Endothelial cell of umbilical vein (primary cell): Measurements from ENCODE around the gene ABCC4. TPM values are rescaled to one million over a fixed set of nuclear protein-coding genes. Genes with fewer than 3 reads are reported as not detected.

Source experiments
- BruUV-seq: library from RNA; stranded (reverse); fragments of 400-500 nt; replicated peaks from 2 replicates; lab custom pipeline; 2021; lab: Mats Ljungman, UMichigan
- CTCF ChIA-PET: fragments of 300-600, 350-600 bp; sonication (Branson Sonifier 250); formaldehyde crosslinking; loops from one replicate; lab custom pipeline; 2021; ENCODE audit warnings: antibody characterized with exemption, inconsistent platforms; lab: Charles Lee
- POLR2A ChIA-PET: fragments of 300-600, 350-600 bp; sonication (Branson Sonifier 250); formaldehyde crosslinking; loops from one replicate; lab custom pipeline; 2021; ENCODE audit warnings: antibody characterized with exemption, inconsistent platforms; lab: Charles Lee
- DNase-seq: peaks from one replicate; pipeline ENCODE4 v3.0.0-alpha.2; 2011; ENCODE audit warnings: low read depth, low spot score
- FAIRE-seq: peaks from 2 replicates; lab custom pipeline; 2011; peaks lifted over from hg19 to GRCh38; lab: Jason Lieb, UNC
- H2AFZ ChIP-seq: 2 replicates; pipeline ENCODE4 v1.6.0; 2012; ENCODE audit warnings: low read depth, low read length, control low read depth, inconsistent platforms
- H3K27ac ChIP-seq: 2 replicates; pipeline ENCODE4 v1.5.1; 2011; ENCODE audit warnings: low read depth, mild to moderate bottlenecking, control low read depth, low read length, moderate library complexity; ENCODE audit not compliant: insufficient read depth
- H3K27me3 ChIP-seq, 2 experiments: 2 replicates each; pipeline versions ENCODE4 v1.6.0 to v1.6.1; 2011; ENCODE audit warnings: low read length in 2 of 2, mixed read lengths in 1 of 2; ENCODE audit not compliant: control insufficient read depth in 2 of 2, insufficient read depth in 2 of 2
- H3K36me3 ChIP-seq, 2 experiments: 2 replicates in 1 of 2; 3 replicates in 1 of 2; pipeline ENCODE4 v1.5.1; 2011; ENCODE audit warnings: low read length in 2 of 2, mild to moderate bottlenecking in 1 of 2, moderate library complexity in 1 of 2; ENCODE audit not compliant: control insufficient read depth in 2 of 2, insufficient read depth in 2 of 2; ENCODE audit errors: extremely low read depth in 1 of 2
- H3K4me1 ChIP-seq: 3 replicates; pipeline ENCODE4 v1.5.1; 2011; ENCODE audit warnings: mild to moderate bottlenecking, low read length; ENCODE audit not compliant: control insufficient read depth, insufficient read depth; ENCODE audit errors: extremely low read depth
- H3K4me2 ChIP-seq: 2 replicates; pipeline ENCODE4 v1.6.1; 2011; ENCODE audit warnings: low read length, control low read depth, mixed read lengths; ENCODE audit not compliant: insufficient read depth
- H3K4me3 ChIP-seq, 3 experiments: fragments of 200-600 bp in 1 of 3; sonication (generic), shearing (Covaris generic) in 1 of 3; replicated peaks in 1 of 3; 2 replicates each; pipeline ENCODE4 v1.5.1; 2011 to 2016; ENCODE audit warnings: control low read depth in 3 of 3, low read length in 3 of 3, mild to moderate bottlenecking in 2 of 3, inconsistent platforms in 1 of 3, low read depth in 1 of 3, moderate library complexity in 1 of 3; ENCODE audit not compliant: insufficient read depth in 1 of 3
- H3K79me2 ChIP-seq: 2 replicates; pipeline ENCODE4 v1.6.0; 2012; ENCODE audit warnings: low read length, inconsistent platforms; ENCODE audit not compliant: control insufficient read depth, insufficient read depth
- H3K9ac ChIP-seq: replicated peaks from 2 replicates; pipeline ENCODE3; 2011; ENCODE audit warnings: low read length, control low read depth; ENCODE audit not compliant: insufficient read depth; ENCODE audit errors: extremely low read depth
- H3K9me1 ChIP-seq: replicated peaks from 3 replicates; pipeline ENCODE4 v1.6.0; 2011; ENCODE audit warnings: mild to moderate bottlenecking, low read length; ENCODE audit not compliant: control insufficient read depth, insufficient read depth; ENCODE audit errors: extremely low read depth
- H3K9me3 ChIP-seq: replicated peaks from 2 replicates; pipeline ENCODE4 v1.5.1; 2012; ENCODE audit warnings: low read length, inconsistent platforms; ENCODE audit not compliant: control insufficient read depth, insufficient read depth
- H4K20me1 ChIP-seq: replicated peaks from 2 replicates; pipeline ENCODE3; 2011; ENCODE audit warnings: mild to moderate bottlenecking, low read length; ENCODE audit not compliant: control insufficient read depth, insufficient read depth; ENCODE audit errors: extremely low read depth
- GATA2 ChIP-seq: IDR thresholded peaks from 2 replicates; pipeline ENCODE4 v1.7.0; 2011; ENCODE audit warnings: low read depth, mild to moderate bottlenecking, moderate library complexity, mixed read lengths, low read length; ENCODE audit not compliant: insufficient read length, insufficient read depth
- JUN ChIP-seq: IDR thresholded peaks from 2 replicates; pipeline ENCODE4 v1.6.1; 2011; ENCODE audit warnings: borderline replicate concordance, low read depth; ENCODE audit not compliant: insufficient read length, insufficient read depth
- MYC ChIP-seq: IDR thresholded peaks from one replicate; pipeline ENCODE4 v1.6.1; 2011; ENCODE audit warnings: mild to moderate bottlenecking, low read depth, low read length
- POLR2A ChIP-seq: IDR thresholded peaks from 2 replicates; pipeline ENCODE4 v1.6.1; 2012; ENCODE audit warnings: low read depth, mild to moderate bottlenecking, control low read depth, low read length
- dilution Hi-C: fragments of 300-500 bp; cut with MboI; formaldehyde crosslinking; loops from one replicate; pipeline ENCODE4 v1.15.0; 2019; ENCODE audit warnings: low sequenced_read_pairs; ENCODE audit not compliant: extremely low pct_ligation_motif_present
- intact Hi-C: fragments of 100-400 bp; cut with micrococcal nuclease; formaldehyde crosslinking; loops from one replicate; pipeline ENCODE4 v1.10.0; 2022
- polyA plus RNA-seq, 4 experiments: library from polyadenylated mRNA; depleted of rRNA in 3 of 4; stranded (reverse) in 3 of 4; unstranded in 1 of 4; fragments of >200 nt; gene quantifications; 2 replicates each; pipeline versions ENCODE4 v1.2.1 to v1.2.3, GENCODE V29; 2011 to 2012; ENCODE audit warnings: missing spikeins in 1 of 4
- total RNA-seq: library from RNA; stranded (reverse); gene quantifications from 2 replicates; pipeline ENCODE4 v1.2.3, GENCODE V29; 2021
- TF ChIP-seq, protein P1 (sequence below), 2 donors: IDR thresholded peaks; 1 replicate in 1 of 2; 2 replicates in 1 of 2; pipeline ENCODE4 v1.5.1; 2011; ENCODE audit warnings: low read length in 2 of 2, mild to moderate bottlenecking in 2 of 2, moderate library complexity in 2 of 2, control low read depth in 1 of 2, inconsistent platforms in 1 of 2, low read depth in 1 of 2; ENCODE audit not compliant: insufficient read depth in 1 of 2; ENCODE audit errors: extremely low read depth in 1 of 2

Gene ABCC4
- total and polyA plus RNA-seq, 2 donors (not counting 3 experiments of a cell fraction or from before 2014, with no cell fraction given): 9.2 to 15.9 TPM

DNA sequence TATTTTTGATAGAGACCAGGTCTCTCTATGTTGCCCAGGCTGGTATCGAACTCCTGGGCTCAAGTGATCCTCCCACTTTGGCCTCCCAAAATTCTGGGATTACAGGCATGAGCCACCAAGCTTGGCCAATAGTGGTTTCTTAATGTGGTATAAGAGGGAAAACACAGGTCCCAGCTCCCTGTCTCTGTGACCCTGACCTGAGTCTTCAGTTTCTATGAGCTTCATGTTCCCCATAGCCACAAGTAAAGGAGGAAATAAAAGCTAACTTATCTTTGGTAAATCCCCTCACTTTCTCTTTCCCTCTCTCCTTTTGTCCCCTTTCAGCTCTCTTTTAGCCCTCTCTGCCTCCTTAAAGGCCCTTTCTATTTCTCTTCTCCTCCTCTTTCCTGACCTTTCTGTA lies 50.3 kb downstream of the ABCC4 start:
- intact Hi-C loops (loop anchor here (5.0 kb wide), 1 partner anchor 49 kb away; no protein-coding TSS in a partner anchor), dilution Hi-C loops (no loop called here)
- H3K27me3 ChIP-seq: no peaks in the 10 kb centered on the region
- H3K4me2 ChIP-seq: no peak overlapping the region
- peaks cover 32% of the 10 kb centered on the region for H3K4me1 ChIP-seq
- CTCF ChIA-PET: interaction anchor here (1.0 to 1.1 kb wide), 2 partner anchors 11 to 15 kb away, joined by 3 to 4 read pairs; no protein-coding TSS in a partner anchor
- TF ChIP-seq MYC: no peak
- TF ChIP-seq, protein P1, sequence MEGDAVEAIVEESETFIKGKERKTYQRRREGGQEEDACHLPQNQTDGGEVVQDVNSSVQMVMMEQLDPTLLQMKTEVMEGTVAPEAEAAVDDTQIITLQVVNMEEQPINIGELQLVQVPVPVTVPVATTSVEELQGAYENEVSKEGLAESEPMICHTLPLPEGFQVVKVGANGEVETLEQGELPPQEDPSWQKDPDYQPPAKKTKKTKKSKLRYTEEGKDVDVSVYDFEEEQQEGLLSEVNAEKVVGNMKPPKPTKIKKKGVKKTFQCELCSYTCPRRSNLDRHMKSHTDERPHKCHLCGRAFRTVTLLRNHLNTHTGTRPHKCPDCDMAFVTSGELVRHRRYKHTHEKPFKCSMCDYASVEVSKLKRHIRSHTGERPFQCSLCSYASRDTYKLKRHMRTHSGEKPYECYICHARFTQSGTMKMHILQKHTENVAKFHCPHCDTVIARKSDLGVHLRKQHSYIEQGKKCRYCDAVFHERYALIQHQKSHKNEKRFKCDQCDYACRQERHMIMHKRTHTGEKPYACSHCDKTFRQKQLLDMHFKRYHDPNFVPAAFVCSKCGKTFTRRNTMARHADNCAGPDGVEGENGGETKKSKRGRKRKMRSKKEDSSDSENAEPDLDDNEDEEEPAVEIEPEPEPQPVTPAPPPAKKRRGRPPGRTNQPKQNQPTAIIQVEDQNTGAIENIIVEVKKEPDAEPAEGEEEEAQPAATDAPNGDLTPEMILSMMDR (IDR thresholded peaks at IDR 0.05; ENCODE audit: extremely low read depth in 1 of 2, insufficient read depth in 1 of 2, low read depth in 1 of 2, low read length in 2 of 2): no peak
- DNase-seq: no peak
- no peak overlapping the region for H3K4me3 ChIP-seq
- no peaks in the 10 kb centered on the region for H4K20me1 ChIP-seq
- FAIRE-seq: no peak
- H3K9ac ChIP-seq: no peak overlapping the region
- POLR2A ChIA-PET: no interaction called here
- H3K9me3 ChIP-seq: no peaks in the 10 kb centered on the region
- BruUV-seq: no TSS peak
- H2AFZ ChIP-seq: no peak overlapping the region
- H3K27ac ChIP-seq: no peak overlapping the region
- H3K9me1 ChIP-seq: no peaks in the 10 kb centered on the region
- H3K79me2 ChIP-seq: peaks cover 23% of the 10 kb centered on the region
- no peaks in the 10 kb centered on the region for H3K36me3 ChIP-seq

DNA sequence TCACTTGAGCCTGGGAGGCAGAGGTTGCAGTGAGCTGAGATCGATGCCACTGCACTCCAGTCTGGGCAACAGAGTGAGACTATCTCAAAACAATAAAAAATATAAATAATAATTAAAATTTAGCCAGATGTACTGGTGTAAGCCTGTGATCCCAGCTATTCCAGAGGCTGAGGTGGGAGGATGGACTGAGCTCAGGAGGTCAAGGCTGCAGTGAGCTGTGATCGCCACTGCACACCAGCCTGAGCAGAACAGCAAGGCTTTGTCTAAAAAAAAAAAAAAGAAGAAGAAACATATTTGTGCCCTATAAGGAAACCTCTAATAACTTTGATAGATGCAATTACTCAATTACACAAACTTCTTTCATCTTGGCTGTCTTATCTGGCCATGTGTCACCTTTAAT lies 52.3 kb downstream of the ABCC4 start:
- POLR2A ChIA-PET: no interaction called here
- TF ChIP-seq JUN: no peak
- no peak for TF ChIP-seq POLR2A
- no peak for TF ChIP-seq MYC
- no peak for TF ChIP-seq GATA2
- TF ChIP-seq, protein P1 (IDR thresholded peaks at IDR 0.05; ENCODE audit: extremely low read depth in 1 of 2, insufficient read depth in 1 of 2, low read depth in 1 of 2, low read length in 2 of 2): no peak
- no peaks in the 10 kb centered on the region for H3K36me3 ChIP-seq
- H2AFZ ChIP-seq: no peak overlapping the region
- peaks cover 11% of the 10 kb centered on the region for H3K79me2 ChIP-seq
- H3K9me1 ChIP-seq: no peaks in the 10 kb centered on the region
- no peaks in the 10 kb centered on the region for H3K9me3 ChIP-seq
- no peak overlapping the region for H3K4me2 ChIP-seq
- H4K20me1 ChIP-seq: no peaks in the 10 kb centered on the region
- FAIRE-seq: no peak
- intact Hi-C loops (no loop called here), dilution Hi-C loops (no loop called here)
- H3K9ac ChIP-seq: no peak overlapping the region
- H3K27me3 ChIP-seq: no peaks in the 10 kb centered on the region
- CTCF ChIA-PET: interaction anchor here (1.1 to 2.9 kb wide), 3 partner anchors 9 to 155 kb away, joined by 4 to 9 read pairs (median 4); no protein-coding TSS in a partner anchor
- no TSS peak for BruUV-seq
- H3K4me3 ChIP-seq: no peak overlapping the region
- no peak overlapping the region for H3K27ac ChIP-seq
- DNase-seq: no peak
- H3K4me1 ChIP-seq: peaks cover 14% of the 10 kb centered on the region
